Cardiac fibroblast (primary cell): Measurements from ENCODE around the gene BRINP2.

Experiments used
- DNase-seq, 2 donors: peaks; one replicate each; pipeline versions ENCODE4 v3.0.0 to v3.0.0-alpha.2; 2010; ENCODE audit warnings: low read depth in 2 of 2
- H3K4me3 ChIP-seq, 2 donors: replicated peaks in 1 of 2; 1 replicate in 1 of 2; 2 replicates in 1 of 2; pipeline ENCODE4 v1.5.1; 2011; ENCODE audit warnings: low read depth in 2 of 2, low read length in 2 of 2, mild to moderate bottlenecking in 2 of 2, moderate library complexity in 1 of 2
- CTCF ChIP-seq: IDR thresholded peaks from one replicate; pipeline ENCODE4 v1.5.1; 2011; ENCODE audit warnings: low read depth, mild to moderate bottlenecking, low read length, inconsistent platforms

BRINP2 gene

GRCh38 chr1:177256153-177257075, 85.7 kb downstream of the BRINP2 start:
- DNase-seq = peak; percentile 93 to 96
- TF ChIP-seq CTCF = peak; percentile 68
- no peak overlapping the region for H3K4me3 ChIP-seq

DNA sequence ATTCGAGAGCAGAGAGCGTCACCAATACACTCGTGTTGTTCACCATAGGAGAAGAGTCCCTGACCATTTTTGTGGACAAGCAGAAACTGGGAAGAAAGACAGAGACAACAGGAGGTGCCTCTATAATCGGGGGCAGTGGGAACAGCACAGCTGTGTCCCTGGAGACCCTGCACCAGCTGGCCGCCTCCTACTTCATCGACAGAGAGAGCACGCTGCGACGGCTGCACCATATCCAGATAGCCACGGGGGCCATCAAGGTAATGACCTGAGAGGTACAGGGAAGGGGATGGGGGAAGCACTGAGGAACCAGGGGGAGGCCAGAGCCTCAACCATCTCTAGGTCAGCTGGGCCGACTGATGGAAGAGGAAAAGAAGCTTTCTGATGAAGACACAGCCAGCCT, 86.4 kb downstream of the BRINP2 start:
- no peak for DNase-seq
- no peak for TF ChIP-seq CTCF
- no peak overlapping the region for H3K4me3 ChIP-seq

GRCh38 chr1:177257576-177257975, 86.8 kb downstream of the BRINP2 start:
- no peak for DNase-seq
- no peak for TF ChIP-seq CTCF
- no peak overlapping the region for H3K4me3 ChIP-seq

DNA sequence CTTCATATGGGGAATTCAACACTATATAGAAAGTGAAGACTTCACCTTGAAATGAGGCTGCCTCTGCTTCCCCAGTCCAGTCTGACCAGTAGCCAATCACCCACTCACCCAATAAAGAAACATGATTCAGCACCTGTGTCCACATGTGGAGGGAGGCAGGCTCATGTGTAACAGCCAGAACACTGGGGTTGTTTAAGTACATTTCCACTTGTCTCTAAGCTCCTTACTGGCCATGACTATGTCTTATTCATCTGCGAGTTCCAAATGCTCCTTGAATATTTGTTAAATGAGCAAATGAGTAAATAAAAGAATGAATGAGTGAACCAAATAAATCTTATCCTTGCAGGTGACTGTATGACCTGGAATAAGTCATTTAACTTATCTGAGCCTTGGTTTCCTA, 100.1 kb downstream of the BRINP2 start:
- DNase-seq = no peak
- no peak overlapping the region for H3K4me3 ChIP-seq
- TF ChIP-seq CTCF = no peak

DNA sequence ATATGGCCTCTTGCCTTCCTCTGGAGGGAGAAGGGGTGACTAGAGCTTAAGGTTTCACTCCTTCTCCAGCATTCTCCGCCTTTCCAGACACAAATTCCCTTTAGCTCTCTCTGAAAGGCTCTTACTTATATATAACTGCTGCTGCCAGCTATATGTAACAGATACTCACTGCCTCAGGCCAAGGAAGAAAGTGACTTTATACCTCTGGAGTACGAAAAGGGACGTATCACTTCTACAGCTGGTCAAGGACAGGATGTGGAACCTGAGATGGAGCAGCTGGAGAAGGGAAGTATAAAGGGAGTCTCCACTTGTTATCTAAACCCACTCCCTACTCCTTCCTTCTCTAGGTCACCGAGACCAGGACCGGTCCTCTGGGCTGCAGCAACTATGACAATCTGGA, 102.4 kb downstream of the BRINP2 start:
- no peak for DNase-seq
- TF ChIP-seq CTCF = no peak
- no peak overlapping the region for H3K4me3 ChIP-seq

DNA sequence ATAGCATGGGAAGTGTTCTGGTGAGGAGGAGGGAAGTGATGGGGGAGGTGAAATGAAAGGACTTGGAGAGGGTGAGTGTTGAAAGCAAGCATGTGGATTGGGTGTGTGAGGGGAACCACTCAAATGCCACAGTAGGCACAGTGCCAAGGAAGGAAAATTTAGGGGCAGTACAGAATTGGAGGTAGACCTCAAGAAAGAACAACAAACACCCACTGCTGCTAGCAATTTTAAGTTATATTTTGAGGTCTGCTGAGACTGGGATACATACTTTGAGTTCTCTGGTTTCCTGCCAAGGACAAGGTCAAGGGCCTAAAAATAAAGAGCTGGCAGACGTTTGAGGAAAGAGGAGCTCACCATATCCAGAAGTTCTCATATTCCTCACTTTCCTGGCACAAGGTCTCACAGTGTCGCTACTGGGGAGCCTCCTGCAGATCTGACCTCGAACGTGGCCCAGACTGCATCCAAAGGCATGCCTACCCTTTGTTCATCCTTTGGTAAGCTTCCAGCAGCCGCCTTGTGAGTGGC, 104.0 kb downstream of the BRINP2 start:
- H3K4me3 ChIP-seq = no peak overlapping the region
- peak; percentile 73 to 93 for DNase-seq
- no peak for TF ChIP-seq CTCF
